ENCODE results near the gene TXNDC11. TPM values are rescaled to one million over a fixed set of nuclear protein-coding genes. Genes with fewer than 3 reads are reported as not detected.

TXNDC11 gene
- total RNA-seq, 6 experiments from 2014 or later, result 43.2 to 63.3 (median 54.0) TPM

DNA sequence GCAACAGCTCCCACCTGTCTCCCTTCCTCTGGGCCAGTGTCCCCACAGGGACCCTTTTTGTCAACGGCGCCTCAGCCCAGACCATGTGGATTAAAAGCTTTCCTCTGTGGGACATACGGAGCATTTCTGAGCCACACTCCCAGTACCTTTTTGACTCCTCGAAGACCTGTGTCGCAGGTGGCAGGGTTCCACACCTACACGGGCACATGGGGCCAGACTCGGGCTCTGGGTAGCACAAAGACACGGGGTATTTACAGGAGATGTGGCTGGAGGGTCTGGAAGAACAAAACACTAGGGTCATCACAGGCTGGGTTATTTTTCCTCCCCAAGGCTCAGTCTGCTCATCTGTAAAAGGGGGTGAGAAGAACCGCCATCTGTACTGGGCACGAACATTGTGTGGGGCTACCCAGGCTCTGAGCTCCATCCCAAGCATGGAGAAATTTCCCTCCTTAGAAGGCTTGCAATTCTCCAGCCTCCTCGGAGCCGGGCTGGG lies 106.9 kb downstream of the TXNDC11 start:
- 83% methylated on average over 7 of the region's 12 CpGs for WGBS (ENCODE audit: insufficient coverage, low coverage, low lambda C conversion rate, missing lambda C conversion rate)
- Histone ChIP-seq H3K27ac (no peak overlapping the region), H3K36me3 (no peaks in the 10 kb centered on the region), H3K4me3 (no peak overlapping the region), H3K4me1 (peaks cover 0 to 12% (median 3%) of the 10 kb centered on the region in 4 donors), H3K27me3 (no peaks in the 10 kb centered on the region), H3K9me3 (no peaks in the 10 kb centered on the region)
- no peak for TF ChIP-seq POLR2A (IDR thresholded peaks at IDR 0.05)
- TF ChIP-seq CTCF (IDR thresholded peaks at IDR 0.05), result no peak
- ATAC-seq (no peak), DNase-seq (no peak)
- intact Hi-C loops (cut with DNase I), result no loop called here

- DNase-seq, result no peak
- H3K4me3 ChIP-seq, result no peak overlapping the region
- H3K27ac ChIP-seq, result no peak overlapping the region
- intact Hi-C loops (cut with DNase I), result no loop called here
- H3K36me3 ChIP-seq, result no peaks in the 10 kb centered on the region
- no peak for TF ChIP-seq POLR2A (IDR thresholded peaks at IDR 0.05)
- ATAC-seq, result no peak
- H3K9me3 ChIP-seq, result no peaks in the 10 kb centered on the region
- no peaks in the 10 kb centered on the region for H3K27me3 ChIP-seq
- peaks cover 0 to 6% (median 0%) of the 10 kb centered on the region in 4 donors for H3K4me1 ChIP-seq
- WGBS (ENCODE audit: insufficient coverage, low coverage, low lambda C conversion rate, missing lambda C conversion rate), result 81% methylated on average over 3 of the region's 10 CpGs
Observed at GRCh38 chr16:11635113-11635652, 107.5 kb downstream of the TXNDC11 start.

DNA sequence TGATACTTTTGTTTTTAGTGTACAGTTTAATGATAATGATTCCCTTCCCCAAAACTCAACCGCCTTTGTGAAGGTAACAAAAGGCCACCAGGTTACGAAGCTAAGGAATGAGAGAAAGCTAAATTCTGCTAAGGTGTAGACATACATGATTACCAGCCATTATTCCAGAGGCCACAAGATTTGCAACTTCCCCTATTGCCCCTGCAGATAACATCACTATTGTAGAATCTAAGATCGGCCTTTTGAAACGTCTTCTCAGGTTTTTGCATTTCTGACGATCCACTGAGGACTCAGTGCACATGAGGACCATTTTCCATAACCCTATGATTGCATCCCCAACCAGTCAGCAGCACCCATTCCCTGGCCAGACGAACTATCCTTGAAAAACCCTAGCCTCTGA lies 108.3 kb downstream of the TXNDC11 start:
- Histone ChIP-seq H3K27me3 (no peaks in the 10 kb centered on the region), H3K4me3 (no peak overlapping the region), H3K4me1 (no peaks in the 10 kb centered on the region), H3K27ac (no peak overlapping the region), H3K36me3 (no peaks in the 10 kb centered on the region), H3K9me3 (no peaks in the 10 kb centered on the region)
- intact Hi-C loops (cut with DNase I), result no loop called here
- no peak for TF ChIP-seq POLR2A (IDR thresholded peaks at IDR 0.05)
- TF ChIP-seq CTCF (IDR thresholded peaks at IDR 0.05), result no peak
- 81% methylated on average over 6 of the region's 6 CpGs for WGBS (ENCODE audit: insufficient coverage, low coverage, low lambda C conversion rate, missing lambda C conversion rate)
- no peak for DNase-seq
- ATAC-seq, result no peak

DNA sequence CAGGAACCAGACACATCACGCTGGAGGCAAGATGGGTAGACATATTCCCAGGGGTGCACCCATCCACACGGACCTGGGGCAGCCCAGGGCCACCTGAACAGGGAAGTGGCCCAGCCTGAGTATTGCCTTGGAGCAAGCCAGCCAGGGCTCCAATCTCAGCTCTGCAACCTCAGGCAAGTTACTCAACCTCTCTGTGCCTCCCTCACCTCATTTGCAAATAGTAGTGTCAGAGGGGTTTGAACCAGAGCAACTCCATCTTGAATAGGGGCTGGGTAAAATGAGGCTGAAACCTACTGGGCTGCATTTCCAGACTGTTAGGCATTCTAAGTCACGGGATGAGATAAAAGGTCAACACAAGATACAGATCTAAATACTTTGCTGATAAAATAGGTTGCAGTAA lies 109.5 kb downstream of the TXNDC11 start:
- Histone ChIP-seq H3K27ac (peak overlapping the region in 1 of 3 donors; percentile 10), H3K27me3 (no peaks in the 10 kb centered on the region), H3K9me3 (no peaks in the 10 kb centered on the region), H3K4me1 (no peaks in the 10 kb centered on the region), H3K4me3 (no peak overlapping the region), H3K36me3 (no peaks in the 10 kb centered on the region)
- TF ChIP-seq POLR2A (IDR thresholded peaks at IDR 0.05) (no peak), CTCF (IDR thresholded peaks at IDR 0.05) (no peak)
- WGBS (ENCODE audit: insufficient coverage, low coverage, low lambda C conversion rate, missing lambda C conversion rate), result 71% methylated on average over 1 of the region's 3 CpGs
- ATAC-seq (no peak), DNase-seq (no peak)
- intact Hi-C loops (cut with DNase I), result no loop called here

DNA sequence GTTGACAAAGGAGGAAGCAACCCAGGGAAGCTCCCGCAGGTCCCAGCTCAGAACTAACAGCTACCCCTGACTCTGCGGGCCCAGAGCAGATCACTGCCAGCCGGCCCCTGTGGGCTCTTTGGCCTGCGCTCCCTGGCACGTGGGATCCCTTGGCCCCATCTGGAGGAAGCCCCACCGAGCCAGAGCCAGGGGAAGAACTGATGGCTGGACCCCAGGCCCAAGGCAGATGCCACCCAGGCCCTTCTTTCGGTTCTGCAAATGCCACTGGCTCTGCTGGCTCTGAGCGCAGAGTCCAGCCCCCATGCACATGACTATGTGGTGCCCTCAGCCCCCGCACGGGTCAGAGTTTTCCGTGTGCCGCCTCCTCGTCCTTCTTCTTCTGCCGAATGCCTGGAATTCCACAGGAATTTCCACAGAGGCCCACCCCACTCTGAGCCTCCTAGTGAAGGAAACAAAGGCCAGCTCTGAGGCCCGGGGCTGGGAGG lies 110.2 kb downstream of the TXNDC11 start:
- Histone ChIP-seq H3K9me3 (no peaks in the 10 kb centered on the region), H3K27me3 (no peaks in the 10 kb centered on the region), H3K4me1 (no peaks in the 10 kb centered on the region), H3K36me3 (no peaks in the 10 kb centered on the region), H3K4me3 (no peak overlapping the region), H3K27ac (peak overlapping the region in 1 of 3 donors; percentile 10)
- peak; percentile 60 to 67 (median 63) for ATAC-seq
- intact Hi-C loops (cut with DNase I), result no loop called here
- DNase-seq, result peak in 2 of 3 donors; percentile 54 to 61
- TF ChIP-seq CTCF (IDR thresholded peaks at IDR 0.05) (no peak), POLR2A (IDR thresholded peaks at IDR 0.05) (peak; percentile 32)
- WGBS (ENCODE audit: insufficient coverage, low coverage, low lambda C conversion rate, missing lambda C conversion rate), result 65% methylated on average over 4 of the region's 15 CpGs
